Pons (tissue), 1 donor: ENCODE measurements around the gene CNTN4.
"Not testable (repeated sequence)": the region's sequence is repeated elsewhere in the genome, so short reads cannot be mapped to it uniquely, and the experiment has no call there.

Source experiments
- DNase-seq: peaks from one replicate; pipeline ENCODE4 v3.0.0-alpha.2; 2016; ENCODE audit warnings: low spot score

CNTN4 gene

DNA sequence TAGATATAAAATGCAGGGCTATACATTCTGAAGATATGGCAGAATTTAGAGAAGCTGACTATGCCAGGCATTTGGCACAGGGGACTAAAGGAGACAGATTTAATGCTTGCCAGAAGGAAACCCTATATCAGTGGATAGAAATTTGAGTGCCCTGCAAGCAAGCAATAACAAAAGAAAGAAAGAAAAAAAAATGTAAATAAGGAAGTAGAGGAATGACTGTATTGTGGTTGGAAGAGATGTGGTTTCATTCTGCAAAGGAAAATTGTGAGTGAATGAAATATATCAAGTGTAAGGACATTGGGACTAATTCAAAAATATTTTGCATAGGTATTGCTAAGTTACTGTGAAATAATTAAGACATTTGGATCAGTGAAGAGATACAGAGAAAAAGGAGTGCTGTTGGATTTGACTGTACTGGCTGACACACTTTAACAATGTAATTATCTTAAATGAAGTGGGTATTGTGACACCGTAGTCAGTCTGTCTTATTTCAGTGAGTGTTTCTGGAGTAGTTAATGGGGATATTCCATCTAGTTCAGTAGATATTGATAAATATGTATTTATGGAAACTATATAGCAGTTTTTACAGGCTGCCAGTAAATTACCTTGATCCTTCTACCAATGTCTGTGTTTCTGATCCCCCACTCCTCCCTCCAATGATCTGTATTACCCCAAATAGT lies 418.2 kb downstream of the CNTN4 start:
- no peak for DNase-seq

DNA sequence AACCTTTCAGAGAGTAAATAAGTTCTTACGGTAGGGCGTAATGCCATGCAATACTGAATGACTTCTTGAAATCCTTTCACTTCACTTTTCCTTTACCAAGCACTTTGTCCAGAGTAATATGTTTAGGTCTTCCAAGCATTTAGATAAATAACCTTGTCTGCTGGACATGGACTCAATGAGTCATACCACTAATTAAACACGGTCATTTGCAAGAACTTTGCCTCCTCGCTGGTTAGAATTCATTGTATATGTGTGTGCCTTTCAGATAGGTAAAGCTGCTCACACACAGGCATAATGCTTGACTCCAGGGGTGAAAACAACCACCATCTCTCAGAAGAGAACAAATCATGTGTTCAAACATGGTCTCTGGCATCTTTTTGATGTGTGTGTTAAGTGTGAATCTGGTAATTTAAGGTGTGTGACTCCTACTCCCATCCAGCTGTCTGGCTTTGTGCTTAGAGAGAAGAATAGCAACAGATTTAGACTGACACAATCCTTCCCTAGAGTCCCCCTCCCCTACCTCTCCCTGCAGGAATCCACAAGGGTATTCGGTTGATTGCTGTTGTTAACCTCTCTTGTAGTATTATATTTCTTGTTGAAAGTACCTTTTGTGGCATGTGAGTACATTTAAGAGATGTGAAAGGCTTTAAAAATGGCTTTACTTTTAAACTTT lies 419.0 kb downstream of the CNTN4 start:
- no peak for DNase-seq

DNA sequence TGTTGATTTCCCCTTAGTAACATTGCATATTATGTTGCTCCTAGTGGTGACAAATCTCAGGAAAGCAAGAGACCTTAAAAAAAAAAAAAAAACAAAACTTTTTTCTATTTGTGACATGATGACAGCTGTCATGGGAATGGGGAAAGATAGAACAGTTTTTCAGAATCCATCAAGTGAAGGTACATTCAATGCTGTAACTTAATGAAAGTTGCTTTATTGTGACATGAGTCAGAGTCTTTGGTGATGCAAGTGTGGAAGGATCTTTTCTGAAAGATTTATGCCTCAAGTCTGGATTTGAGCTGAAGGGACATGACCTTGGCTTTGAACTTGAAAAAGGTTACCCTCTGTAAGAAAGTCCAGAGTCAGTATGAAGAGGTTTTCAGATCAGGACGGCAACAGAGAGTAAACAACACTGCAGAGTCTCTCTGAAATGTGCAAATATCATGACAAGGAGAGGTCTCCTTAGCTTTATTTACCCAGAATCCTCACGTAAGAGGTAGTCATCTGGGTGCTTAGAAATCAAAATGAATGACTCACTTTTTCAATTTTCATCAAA lies 424.7 kb downstream of the CNTN4 start:
- DNase-seq = no peak

DNA sequence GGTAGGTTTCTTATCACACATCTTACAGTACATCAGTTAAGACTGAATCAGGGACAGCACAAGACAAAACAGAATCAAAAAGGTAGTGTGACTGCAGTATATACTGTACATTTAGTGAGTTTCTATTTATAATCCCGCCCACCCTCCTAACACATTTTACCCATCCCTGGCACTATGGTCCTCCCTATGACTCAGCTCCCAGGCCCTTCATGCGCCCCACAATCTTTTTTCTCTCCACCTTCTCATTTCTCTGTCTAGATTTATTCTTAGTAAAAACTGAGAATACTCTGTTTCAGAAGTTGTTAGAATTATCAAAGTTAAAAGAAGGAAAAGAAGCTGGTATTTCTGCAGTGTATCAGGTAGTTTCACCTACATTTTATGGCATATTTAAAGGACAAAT lies 427.3 kb downstream of the CNTN4 start:
- DNase-seq = no peak

DNA sequence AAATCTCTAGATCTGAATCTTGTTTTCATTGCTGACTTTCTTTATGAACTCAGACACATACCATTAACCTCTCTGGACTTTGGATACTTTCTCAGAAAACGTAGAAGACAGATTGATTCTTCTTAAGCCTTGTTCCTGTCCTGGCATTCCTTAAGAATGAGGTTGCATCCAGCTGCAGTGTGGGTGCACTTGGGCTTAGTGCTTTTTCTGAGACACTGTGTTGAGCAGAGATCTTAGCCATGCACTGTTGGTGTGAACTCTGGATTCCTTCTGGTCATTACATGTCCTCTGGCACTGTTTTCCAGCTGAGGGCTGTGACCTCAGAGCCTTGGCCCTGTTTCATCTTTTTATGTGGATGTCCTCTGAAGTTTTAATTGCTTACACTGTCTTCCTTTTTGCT lies 428.3 kb downstream of the CNTN4 start:
- no peak for DNase-seq

DNA sequence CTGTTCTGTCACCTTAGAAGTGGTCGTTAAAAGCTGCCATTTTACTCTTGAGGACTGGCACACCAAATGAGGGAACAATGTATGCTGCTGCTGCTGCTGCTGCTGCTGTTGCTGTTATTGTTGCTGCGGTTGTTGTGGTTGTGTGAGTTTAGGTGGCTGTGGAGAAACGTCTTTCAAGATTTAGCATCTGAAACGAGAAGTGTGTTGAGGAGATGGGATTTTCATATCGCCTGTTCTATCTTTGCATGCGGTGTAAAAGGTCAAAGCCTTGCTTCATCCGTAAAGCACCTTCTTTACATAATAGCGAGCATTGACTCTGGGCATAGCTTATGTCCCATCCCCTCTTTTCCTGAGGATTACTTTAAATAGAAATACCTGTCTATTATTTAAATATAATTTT lies 428.7 kb downstream of the CNTN4 start:
- DNase-seq = not testable (repeated sequence)

DNA sequence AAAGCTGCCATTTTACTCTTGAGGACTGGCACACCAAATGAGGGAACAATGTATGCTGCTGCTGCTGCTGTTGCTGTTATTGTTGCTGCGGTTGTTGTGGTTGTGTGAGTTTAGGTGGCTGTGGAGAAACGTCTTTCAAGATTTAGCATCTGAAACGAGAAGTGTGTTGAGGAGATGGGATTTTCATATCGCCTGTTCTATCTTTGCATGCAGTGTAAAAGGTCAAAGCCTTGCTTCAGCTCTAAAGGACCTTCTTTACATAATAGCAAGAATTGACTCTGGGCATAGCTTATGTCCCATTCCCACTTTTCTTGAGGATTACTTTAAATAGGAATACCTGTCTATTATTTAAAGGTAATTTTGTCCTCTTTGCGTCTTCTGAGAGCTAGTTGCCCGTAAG lies 436.1 kb downstream of the CNTN4 start:
- not testable (repeated sequence) for DNase-seq

DNA sequence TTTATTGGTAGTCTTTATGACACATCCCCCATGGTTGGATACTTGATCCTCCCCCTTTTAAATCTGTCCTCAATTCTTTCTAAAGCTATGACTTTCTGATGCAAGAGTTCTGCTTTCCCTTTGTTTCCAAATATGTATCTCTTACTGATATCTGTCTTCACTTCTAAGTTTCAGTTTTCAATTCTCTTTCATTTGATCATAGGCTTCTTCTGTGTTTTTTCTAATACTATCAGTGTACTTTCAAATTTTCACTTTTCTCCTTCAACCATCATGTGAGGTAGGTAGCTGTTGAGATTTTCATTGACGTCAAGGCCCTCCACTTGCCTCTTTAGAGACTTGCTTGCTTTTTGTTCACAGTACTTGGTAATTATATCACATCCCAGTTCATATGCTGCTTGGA lies 436.5 kb downstream of the CNTN4 start:
- DNase-seq = no peak

DNA sequence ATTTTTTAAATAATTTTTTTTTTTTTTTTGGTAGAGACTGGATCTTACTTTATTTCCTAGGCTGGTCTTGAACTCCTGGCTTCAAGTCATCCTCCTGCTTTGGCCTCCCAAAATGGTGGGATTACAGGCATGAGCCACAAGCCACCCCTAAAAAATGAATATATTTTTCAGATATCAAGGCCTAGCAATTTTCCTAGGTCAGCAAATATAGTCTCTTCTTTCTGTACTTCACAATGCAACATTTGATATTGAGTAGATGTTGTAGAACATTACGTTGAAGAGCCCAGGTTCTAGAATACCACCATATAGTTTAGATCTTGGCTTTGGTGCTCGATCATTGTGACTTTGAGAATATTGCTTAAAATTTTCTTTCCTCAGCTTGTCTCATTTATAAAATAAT lies 437.9 kb downstream of the CNTN4 start:
- DNase-seq = no peak

DNA sequence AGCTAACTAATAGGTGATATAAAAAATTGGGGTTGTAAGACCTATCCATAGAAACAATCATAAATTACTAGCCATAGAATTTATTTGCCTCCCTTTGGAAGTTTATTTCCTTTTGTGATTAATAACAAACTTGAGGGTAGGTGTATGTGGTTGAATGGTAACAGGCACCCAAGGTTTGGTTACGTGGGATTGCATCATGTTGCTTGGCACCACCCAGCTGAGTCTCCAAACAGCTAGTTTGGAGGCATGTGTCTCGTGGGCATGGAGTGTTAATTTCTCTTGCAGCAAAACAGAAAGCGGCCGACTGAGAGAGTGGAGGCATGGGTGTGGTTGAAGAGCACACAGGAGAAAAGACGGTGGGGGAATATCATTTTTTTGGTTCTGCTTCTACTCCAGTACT lies 441.4 kb downstream of the CNTN4 start:
- no peak for DNase-seq

DNA sequence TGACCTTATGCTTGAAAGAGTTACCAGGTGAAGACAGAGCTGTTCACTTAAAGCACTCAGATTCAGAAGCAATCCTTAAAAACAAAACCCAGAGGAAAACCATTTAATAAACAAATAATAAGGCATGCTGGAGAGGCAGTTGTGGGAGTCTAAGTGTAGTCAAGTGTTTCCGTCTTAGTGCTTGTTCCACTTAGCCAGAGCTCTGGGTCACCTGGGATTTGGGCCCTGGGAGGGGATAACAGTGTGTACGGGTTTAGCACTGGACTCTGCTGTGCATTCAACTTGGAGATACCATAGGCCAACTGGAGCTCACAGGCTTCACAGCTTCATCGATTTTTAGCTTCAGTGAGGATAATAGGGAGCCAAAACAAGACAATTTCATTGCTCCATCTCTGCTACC lies 444.6 kb downstream of the CNTN4 start:
- DNase-seq = no peak

DNA sequence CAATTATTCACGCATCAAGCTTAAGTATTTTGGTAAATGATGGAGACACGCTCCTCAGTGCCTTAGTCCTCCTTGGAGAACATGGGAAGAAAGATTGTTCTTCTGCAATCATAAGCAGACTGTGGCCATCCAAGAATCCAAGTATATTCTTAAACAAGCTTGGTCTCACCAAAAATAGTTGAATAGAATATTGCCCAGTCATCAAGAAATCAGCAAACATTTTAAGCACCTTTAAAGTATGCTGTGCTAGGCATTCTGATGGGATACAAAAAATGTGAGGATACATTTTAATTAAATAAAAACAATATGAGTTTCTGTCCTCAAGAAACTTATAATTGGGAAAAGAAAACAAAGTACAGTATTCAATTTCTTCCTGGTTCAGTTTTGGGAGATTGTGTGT lies 445.5 kb downstream of the CNTN4 start:
- no peak for DNase-seq

DNA sequence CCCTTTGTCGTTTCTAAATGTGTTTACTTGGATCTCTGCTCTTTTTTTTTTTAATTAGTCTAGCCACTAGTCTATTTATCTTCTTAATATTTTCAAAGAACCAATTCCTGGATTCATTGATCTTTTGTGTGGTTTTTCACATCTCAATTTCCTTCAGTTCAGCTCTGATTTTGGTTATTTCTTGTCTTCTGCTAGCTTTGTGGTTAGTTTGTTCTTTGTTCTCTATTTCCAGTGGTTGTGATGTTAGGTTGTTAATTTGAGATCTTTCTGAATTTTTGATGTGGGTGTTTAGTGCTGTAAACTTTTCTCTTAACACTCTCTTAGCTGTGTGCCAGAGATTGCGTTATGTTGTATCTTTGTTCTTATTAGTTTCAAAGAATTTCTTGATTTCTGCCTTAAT lies 446.1 kb downstream of the CNTN4 start:
- DNase-seq = no peak

DNA sequence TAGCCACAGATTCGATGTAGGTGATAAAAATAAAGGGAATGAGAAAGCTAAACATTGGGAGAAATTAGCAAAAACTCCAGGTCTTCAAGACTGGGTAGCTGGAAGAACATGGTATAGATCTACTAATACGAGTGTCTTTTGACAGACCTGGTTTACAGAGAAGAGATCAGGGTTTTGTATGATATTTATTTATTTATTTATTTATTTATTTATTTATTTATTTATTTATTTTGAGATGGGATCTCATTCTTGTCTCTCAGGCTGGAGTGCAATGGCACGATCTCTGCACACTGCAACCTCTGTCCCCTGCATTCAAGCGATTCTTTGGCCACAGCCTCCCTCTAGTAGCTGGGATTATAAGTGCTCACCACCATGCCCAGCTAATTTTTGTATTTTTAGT lies 448.4 kb downstream of the CNTN4 start:
- DNase-seq = no peak

DNA sequence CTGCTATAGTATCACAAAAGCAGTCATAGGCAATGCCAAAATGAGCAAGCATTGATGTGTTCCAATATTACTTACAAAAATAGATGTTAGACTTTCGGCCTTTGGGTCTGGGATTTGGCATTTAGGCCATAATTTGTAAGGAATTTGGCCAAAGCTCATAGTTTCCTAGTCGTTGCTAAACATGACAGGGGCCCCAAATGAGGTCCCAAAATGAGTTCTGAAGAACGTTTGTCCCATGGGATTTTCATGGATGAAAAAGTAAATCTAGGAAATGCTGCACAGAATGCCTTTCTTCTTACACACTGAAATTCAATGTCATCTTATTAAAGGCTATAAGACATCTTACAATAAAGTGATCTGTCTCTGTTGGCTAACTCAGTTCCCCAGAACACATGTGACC lies 456.0 kb downstream of the CNTN4 start:
- no peak for DNase-seq

DNA sequence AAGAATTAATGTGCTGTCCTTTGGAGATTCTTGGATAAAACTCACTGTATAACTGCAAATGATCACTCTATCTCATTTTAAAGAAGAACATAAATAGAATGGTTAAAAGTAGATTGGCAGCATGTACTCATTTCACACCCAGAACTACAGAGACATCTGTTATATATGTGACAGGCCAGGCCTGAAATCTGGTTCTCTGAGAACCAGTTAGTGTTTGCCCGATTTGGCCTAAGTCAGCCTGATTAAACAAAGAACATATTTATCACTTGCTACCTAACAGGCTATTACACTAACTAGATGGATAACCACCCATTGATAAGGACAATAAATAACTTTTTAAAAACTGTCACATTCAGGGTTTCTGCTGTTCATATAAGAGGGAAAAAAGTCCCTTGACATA lies 460.1 kb downstream of the CNTN4 start:
- no peak for DNase-seq

DNA sequence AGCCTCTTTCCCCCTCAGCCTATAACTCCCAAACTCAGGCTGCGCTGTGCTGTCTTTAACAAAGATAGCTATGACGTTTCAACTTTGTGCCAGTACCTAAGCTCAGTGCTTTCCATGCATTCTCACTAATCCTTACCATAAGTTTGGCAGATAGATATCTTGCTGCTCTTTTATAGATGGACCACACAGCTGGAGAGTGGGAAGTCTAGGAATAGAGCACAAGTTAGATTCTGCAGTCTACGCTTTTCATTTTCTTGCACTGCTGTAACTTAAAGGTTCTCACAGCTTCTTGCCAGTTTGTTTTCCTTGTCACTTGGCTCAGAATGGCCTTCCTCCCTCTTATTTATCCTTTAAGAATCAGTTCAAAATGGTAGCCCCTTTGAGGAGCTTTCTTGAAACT lies 468.8 kb downstream of the CNTN4 start:
- DNase-seq = no peak

DNA sequence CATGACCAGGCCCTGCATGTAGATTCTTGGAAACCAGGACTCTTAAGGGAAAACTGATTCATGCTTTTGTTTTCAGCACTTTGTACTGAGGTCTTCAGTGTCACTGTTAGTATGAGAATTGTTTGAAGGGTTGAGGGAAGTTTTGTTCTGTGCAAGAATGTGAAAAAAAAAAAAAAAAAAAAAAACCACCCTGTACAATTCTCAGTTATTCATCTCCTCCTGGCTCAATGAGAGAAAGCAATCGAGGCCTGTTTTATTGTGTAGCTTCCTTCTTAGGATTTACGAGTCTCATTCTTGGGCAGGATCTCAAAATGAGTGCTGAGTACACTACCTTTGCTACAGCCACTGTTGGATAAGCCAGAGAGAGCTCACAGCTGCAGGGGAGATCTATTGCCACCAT lies 469.5 kb downstream of the CNTN4 start:
- no peak for DNase-seq

DNA sequence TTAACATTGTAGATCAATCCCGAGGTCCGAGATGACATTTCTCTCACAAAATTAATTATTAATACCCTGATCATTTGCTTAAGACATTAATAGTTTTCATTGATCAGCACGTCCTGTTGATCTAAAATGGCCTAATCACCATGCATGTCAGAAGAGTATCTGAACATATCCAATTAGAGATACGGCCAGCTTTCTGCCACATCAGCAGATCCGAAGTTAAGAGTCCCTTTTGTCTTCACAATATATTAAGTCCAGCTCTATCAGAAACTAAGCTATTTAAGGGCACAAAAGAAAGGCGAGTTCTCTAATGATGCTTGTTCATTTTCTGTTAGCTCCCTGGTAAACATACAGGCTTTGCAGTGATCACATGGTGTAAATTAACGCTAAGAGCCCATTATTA lies 470.3 kb downstream of the CNTN4 start:
- DNase-seq = no peak

DNA sequence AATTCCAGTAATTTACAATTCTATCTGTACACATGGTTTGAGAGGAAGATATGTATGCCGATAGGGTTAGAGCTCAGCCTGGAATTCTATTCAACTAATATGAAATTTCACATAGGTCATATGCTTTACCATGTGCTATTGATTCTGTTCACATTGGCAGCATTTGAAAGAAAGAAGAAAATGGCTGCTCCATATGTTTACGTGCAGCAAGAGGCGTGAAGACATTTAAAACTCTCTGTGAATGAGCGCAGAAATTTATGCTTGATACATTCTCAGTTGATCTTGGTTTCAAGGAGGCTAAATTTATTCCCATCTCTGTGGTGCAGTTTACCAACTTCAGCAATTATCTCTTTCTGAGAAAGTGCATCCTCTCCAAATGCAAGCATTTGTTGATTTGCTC lies 478.9 kb downstream of the CNTN4 start:
- no peak for DNase-seq

DNA sequence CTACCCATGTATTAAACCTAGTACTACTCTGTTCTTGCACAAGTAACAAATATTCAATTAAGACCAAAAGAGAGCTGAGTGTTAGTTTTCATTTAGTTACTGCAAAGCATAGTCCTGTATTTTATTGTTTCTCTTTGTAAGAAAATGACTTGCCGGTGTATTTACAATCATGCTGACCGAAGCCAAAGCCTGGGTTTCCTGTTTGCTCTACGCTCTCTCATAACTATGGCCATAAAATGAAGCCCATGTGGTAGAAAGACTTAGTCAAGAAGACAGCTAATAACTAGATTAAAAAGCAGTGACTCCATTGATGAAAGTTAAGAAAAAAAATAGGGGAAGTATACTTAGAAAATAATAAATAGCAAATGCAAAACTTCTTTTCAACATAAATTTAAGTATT lies 479.9 kb downstream of the CNTN4 start:
- no peak for DNase-seq

DNA sequence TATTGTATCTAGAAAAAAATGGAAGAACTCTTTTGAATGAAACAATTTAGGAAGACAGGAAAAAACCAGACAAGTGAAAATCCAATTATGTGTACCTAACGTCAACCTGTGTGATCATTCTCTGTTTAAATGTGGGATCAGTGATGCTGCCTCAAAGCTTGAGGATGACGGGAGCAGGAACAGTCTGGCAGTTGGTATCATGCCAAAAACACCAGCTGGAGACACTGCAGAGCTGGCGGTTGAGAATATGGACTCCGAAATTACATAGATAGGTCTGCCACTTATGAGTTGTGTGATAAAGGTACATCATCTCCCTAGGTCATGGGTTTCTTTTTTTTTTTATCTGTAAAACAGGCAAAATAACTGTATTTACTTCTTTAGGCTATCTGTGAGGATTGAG lies 480.5 kb downstream of the CNTN4 start:
- peak; percentile 15 for DNase-seq

DNA sequence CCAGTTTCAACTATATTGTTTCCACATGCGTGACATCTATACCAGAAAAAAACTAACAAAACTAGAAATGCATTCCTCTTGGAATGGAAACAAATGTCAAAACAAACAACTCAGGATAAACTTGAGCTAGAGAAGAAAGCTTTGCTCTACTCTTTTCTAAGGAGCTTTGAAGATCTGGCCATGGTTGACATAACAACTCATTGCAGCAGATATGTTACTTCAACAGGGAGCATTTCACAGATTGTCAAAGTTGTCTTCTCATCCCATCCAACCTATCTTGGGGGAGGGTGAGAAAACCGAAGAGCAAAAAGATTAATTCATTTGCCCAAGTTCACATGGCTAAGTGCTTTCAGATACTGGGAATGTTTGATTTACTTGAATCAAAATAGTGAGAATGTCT lies 484.4 kb downstream of the CNTN4 start:
- DNase-seq = no peak
